Measurements from ENCODE around the gene GIGYF1. TPM values are rescaled to one million over a fixed set of nuclear protein-coding genes. Genes with fewer than 3 reads are reported as not detected.

The GIGYF1 gene
- total and polyA plus RNA-seq, 2 of the 13 experiments (the other 11 are each of a cell fraction or from before 2014, with no cell fraction given), result 7.6 to 16.1 TPM

GRCh38 chr7:100694098-100694745 is at the start of gene GIGYF1 (continued):
- no peak for TF ChIP-seq AKNA (CRISPR knock-in tag; IDR thresholded peaks at IDR 0.05; ENCODE audit: borderline replicate concordance)
- TF ChIP-seq ZFX (CRISPR knock-in tag; IDR thresholded peaks at IDR 0.05; ENCODE audit: low read depth), result peak; percentile 63
- TF ChIP-seq TFAP4 (IDR thresholded peaks at IDR 0.05; ENCODE audit: borderline replicate concordance, low read depth), result peak; percentile 42; the same call in 1 of the 2 replicates
- peak; percentile 83 for TF ChIP-seq ZNF441 (CRISPR knock-in tag; IDR thresholded peaks at IDR 0.05; ENCODE audit: borderline replicate concordance)
- peak; percentile 32; the same call in 1 of the 2 replicates for TF ChIP-seq SAP130 (CRISPR knock-in tag; IDR thresholded peaks at IDR 0.05; ENCODE audit: low read depth)
- TF ChIP-seq ASH2L (IDR thresholded peaks at IDR 0.05; ENCODE audit: insufficient read length, low read depth, low read length), result no peak
- no peak for TF ChIP-seq SRF (IDR thresholded peaks at IDR 0.05; ENCODE audit: low read depth, low read length)
- TF ChIP-seq MYC (CRISPR knock-in tag; IDR thresholded peaks at IDR 0.05; ENCODE audit: borderline replicate concordance), result peak; percentile 55
- peak; percentile 2; the same call in 1 of the 2 replicates for TF ChIP-seq PHF8 (CRISPR knock-in tag; IDR thresholded peaks at IDR 0.05)
- TF ChIP-seq ZNF639 (CRISPR knock-in tag; conservative IDR thresholded peaks at IDR 0.05), result peak; percentile 72; the same call in 1 of the 2 replicates
- no peak for TF ChIP-seq HES4 (CRISPR knock-in tag; IDR thresholded peaks at IDR 0.05; ENCODE audit: borderline replicate concordance)
- 0 out of 2 replicates have a peak, but pooled peaks have one; percentile 8 for TF ChIP-seq NR2C2 (CRISPR knock-in tag; IDR thresholded peaks at IDR 0.05; ENCODE audit: borderline replicate concordance)
- peak; percentile 55; the same call in 1 of the 2 replicates for TF ChIP-seq GABPB1 (CRISPR knock-in tag; IDR thresholded peaks at IDR 0.05)
- peak; percentile 64; the same call in 1 of the 2 replicates for TF ChIP-seq USF2 (IDR thresholded peaks at IDR 0.05; ENCODE audit: low read depth, low read length)
- TF ChIP-seq USF2 (CRISPR knock-in tag; IDR thresholded peaks at IDR 0.05; ENCODE audit: borderline replicate concordance), result peak; percentile 63; the same call in 1 of the 2 replicates
- TF ChIP-seq ZSCAN30 (CRISPR knock-in tag; IDR thresholded peaks at IDR 0.05), result no peak
- no peak for TF ChIP-seq NR2F1 (CRISPR knock-in tag; IDR thresholded peaks at IDR 0.05)
- peak; percentile 49; the same call in 1 of the 2 replicates for TF ChIP-seq KDM2A (CRISPR knock-in tag; IDR thresholded peaks at IDR 0.05; ENCODE audit: borderline replicate concordance, low read depth)

All from HepG2 (cell line).